ENCODE data around the gene RUNX3.

GRCh38 chr1:24954631-24955030, 24.6 kb upstream of the RUNX3 start:
- TF ChIP-seq CTCF (IDR thresholded peaks at IDR 0.05) (no peak), ZNF281 (CRISPR knock-in tag; IDR thresholded peaks at IDR 0.05) (no peak), SMAD3 (CRISPR knock-in tag; IDR thresholded peaks at IDR 0.05; ENCODE audit: borderline replicate concordance) (no peak), ZNF121 (CRISPR knock-in tag; IDR thresholded peaks at IDR 0.05) (no peak), ZBTB21 (CRISPR knock-in tag; IDR thresholded peaks at IDR 0.05; ENCODE audit: borderline replicate concordance) (no peak)

Data from WTC11 (cell line).